GM19438 (cell line): Measurements from ENCODE around the gene COMMD9.

Source experiments
- ATAC-seq: cut with Tn5 transposase; IDR thresholded peaks from one replicate; pipeline ENCODE4 v1.9.1; 2021; ENCODE audit warnings: low read depth; ENCODE audit not compliant: unreplicated experiment

COMMD9 gene

DNA sequence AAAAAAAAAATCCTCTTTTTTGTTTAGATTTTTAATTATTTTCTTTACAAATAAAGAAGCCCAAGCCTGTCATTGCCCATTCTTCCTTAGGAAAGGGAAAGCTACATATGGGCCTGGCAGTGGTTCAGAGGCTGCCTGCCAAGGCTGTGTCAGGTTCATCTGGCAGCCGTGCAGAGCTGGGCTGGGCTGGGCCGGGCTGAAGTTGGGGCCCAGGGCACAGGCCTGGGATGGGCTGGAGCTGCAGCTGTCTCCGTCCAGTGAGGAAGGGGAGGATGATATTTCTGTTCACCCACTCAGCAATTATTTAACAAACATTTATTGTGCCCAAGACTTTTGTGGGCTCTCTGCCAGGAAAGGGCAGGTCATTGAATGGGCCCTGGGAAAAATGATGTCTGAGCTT, 11.4 kb upstream of the COMMD9 start:
- ATAC-seq, result no peak

GRCh38 chr11:36296884-36297543, 7.8 kb upstream of the COMMD9 start:
- no peak for ATAC-seq

GRCh38 chr11:36295926-36296325, 6.7 kb upstream of the COMMD9 start, which contains the start of gene PRR5L:
TSS of gene PRR5L (plus strand) at chr11:36296288. CDS start at chr11:36401122, 104,834 bp downstream.
- no peak for ATAC-seq

DNA sequence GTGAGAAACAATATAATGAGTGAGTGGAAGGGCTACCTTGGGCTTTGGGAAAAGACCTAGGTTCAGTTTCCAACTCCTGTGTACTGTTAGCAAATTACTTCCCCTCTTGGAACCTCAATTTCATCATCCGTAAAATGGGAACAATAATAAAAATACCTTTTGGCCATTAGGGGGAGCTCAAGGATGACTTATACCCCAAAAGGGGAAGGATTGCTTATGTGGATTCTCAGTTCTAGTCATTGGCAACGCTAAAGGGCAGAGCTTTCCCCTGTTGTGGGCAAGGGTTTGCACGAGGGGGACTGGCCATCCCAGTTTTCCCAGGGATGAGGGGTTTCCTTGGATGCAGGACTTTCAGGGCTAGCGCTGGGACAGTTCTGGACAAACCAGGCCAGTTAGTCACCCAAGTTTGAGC, 3.1 kb upstream of the COMMD9 start:
- no peak for ATAC-seq

GRCh38 chr11:36288442-36289225, 590 bp downstream of the COMMD9 start:
- ATAC-seq, result no peak

DNA sequence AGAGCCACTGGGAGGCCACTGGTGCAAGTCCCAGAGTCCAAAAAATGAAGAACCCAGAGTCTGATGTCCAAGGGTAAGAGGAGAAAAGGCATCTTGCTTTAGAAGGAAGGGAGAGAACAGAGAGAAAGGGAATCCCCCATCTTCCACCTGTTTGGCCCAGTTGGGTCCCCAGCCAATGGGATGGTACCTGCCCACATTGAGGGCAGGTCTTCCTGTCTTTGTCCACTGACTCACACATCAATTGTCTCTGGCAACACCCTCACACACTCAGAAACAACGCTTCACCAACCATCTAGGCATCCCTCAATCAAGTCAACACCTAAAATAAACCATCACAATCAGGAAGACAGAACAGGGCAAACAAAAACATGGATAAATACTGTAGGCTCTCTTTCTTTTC, 6.3 kb downstream of the COMMD9 start:
- no peak for ATAC-seq

DNA sequence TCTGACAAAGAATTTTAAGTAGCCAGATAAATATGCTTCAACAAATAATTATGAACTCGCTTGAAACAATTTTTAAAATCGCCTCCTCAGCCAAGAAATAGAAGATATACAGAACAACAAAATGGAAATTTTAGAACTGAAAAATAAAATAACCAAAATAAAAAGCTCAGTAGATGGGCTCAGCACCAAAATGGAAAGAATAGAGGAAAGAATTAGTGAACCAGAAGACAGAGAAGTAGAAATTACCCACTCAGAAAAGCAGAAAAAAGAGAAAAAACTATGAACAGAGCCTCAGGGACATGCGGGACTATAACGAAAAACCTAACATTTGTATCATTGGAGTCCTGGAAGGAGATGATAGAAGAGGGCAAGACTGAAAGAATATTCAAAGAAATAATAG, 7.4 kb downstream of the COMMD9 start:
- no peak for ATAC-seq

GRCh38 chr11:36280531-36280930, 8.7 kb downstream of the COMMD9 start:
- ATAC-seq, result no peak

GRCh38 chr11:36278531-36279282, 10.5 kb downstream of the COMMD9 start:
- ATAC-seq, result no peak

DNA sequence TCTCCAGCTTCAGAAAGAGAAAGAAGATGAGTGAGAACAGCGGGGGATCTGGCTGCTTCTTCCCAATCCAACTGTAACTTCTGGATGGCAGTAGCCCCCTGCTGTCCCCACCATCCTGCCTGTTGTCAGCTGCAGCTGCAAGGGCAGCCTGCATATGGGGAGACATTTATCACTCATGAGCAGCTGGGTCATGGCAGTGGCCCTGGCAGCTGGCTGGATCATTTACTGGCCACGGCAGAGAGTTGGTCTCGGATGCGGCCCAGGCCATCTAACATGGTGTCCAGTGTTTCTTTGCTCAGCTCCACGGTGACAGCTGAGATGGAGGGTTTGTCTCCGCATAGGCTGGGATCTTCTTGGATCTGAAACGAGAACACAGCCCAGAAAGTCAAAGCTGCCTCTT, 14.8 kb downstream of the COMMD9 start:
- ATAC-seq, result no peak

DNA sequence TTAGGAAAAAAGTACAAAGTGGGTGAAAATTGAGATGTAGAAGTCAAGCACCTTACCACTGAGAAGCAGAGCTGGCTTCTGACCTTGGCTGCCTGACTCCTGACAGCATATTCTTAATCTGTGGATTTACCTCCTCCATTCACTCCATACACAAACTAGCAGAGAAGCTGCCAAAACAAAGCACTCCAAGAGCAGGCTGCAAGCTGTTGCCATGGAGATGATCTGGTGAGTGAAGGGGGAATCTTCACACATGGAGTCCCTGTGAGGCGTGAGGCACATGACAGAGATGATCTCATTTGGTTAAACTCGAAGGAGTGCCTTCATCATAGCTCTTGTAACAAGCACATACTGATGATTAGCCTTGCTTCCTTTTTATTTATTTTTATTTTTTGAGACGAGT, 16.1 kb downstream of the COMMD9 start:
- ATAC-seq, result no peak

DNA sequence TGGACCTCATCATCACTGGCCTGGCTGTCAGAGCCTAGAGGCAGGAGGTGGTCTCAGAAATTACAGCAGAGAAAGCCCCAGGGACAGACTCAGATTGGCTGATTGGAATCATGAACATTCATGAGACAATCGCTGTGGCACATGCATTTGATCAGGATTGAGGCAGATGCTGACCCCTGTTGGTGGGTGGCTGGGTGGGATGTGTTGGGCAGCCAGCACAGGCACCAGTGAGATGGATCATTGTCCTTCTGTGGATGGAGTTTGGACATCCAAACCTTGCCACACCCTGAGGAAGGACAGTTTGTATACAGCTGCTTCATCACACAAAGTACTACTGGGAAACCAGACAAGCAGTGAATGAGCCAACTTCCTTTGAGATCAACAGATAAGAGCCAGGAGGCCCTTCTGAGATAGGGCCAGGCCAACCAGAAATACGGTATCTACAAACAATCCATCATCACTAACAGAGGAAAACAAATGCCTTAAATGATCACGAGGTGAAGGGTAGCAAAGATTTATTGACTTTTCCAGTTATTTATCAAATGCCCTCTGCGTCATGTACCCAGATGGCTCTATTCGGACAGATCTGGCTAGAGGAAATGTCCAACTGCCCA, 17.3 kb downstream of the COMMD9 start:
- ATAC-seq, result no peak

GRCh38 chr11:36270701-36271100, 18.5 kb downstream of the COMMD9 start:
- ATAC-seq, result no peak

DNA sequence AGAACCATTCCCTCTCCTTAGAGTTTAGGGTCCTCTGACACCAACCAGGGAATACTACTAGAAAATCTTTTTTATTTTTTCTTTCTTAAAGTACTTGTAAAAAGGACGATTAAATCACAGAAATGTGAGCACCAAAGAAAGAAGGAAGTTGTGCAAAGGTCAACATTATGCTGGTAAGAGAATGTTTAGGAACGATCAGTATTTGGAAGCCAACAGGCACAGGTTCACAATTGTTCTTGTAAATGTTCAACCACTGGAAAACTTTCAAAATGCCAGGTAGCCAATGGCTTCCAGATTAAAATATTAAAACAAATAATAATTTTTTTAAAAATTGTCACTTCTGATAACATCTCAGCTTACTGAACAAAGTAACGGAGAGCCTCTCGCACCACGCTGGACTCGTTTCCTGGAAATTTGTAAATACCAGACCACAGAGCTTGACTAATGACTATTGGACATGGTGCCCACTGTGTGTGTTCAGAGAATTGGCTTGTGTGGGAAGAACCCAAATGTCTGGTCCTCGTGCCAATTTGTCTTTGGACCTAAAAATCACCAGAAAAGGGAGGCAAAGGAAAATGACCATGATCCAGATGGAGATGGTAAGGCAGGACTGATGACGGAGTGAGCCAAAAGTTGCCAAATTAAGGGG, 20.8 kb downstream of the COMMD9 start:
- ATAC-seq, result no peak

DNA sequence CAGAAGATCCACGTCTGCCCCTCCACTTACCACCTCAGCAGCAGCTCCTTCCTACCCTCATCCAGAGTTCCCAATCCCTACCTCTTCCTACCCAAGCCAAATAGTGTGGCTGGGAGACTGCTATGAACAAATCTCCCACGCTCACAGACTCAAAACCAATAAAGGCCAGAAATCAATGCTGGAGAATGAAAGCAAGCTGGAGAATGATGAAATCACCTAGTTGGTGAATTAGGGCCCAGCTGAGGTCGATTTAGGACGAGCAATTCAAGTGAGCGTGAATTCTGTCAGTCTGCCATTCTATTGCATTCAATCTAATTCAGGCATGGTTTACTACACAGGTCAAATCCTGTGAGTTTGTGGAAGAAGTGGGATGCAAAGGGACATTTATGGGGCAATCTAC, 22.5 kb downstream of the COMMD9 start:
- no peak for ATAC-seq

- peak; percentile 85 for ATAC-seq
These were observed 23.2 kb downstream of the COMMD9 start for GRCh38 chr11:36265793-36266628.

DNA sequence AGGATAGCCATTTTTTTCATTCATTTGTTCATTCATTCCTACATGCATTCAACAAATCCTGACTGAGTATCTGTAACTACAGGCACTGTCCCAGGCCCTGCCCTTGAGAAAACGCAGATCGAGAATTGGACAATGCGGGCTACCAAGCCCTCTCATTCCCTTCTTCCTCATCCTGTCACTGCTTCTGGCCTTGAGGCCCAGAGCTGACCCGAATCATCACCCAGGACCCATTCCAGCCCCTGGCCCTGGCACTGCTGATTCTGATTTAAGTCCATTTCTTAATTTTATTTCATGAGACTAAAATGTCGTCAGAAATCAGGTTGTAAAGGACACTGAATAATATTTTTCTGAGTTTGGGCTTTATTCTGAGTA, 24.3 kb downstream of the COMMD9 start:
- no peak for ATAC-seq

DNA sequence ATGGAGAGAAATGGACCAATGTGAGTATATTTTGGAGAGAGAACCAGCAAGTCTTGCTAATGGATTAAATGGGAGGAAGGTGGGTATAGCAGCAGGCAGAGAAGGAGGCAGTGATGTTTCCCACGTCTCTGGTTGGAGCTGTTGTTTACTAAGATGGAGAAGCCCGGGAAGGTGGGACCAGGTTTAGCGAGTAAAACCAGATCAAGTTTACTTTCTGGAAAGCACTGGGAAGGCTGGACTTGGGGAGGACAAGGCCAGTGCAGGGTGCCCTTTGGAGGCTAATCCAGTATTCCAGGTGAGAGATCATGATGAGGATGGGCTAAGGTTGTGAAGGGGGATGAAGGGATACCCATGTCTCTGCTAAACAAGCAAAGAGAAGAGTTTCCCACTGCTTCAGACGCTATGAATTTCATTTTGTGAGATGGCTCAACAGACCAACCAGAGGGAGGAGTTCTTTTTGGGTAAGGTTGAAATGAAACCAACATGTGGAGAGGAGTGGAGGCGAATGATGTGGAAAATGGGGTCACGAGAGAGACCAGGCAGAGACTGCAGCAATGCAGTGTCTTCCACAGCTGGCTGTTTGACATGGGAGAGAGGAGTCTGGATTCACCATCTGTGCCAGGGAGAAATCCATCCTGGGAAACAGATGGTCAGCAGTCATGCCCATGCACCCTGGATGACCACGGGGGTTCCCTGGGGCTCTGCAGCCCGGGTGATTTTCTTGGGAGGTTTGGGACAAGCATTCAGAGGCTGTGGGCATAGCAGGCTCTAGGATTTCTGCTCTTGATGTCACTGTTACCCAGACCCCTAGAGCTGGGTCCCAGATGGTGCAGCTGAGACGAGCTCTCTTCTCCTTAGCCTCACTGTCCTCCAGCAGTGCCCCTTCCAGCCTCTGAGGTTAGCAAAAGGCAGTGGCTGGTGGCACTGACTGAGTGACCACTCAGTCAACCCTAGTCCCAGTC, 24.9 kb downstream of the COMMD9 start:
- no peak for ATAC-seq

- ATAC-seq, result no peak
These were observed 28.1 kb downstream of the COMMD9 start for GRCh38 chr11:36261094-36261493.
